HEK293 (cell line): ENCODE measurements around the gene BIRC6.

ENCODE experiments used
- KLF16 ChIP-seq: fragments of 450-650 bp; formaldehyde crosslinking; IDR thresholded peaks from 2 replicates; pipeline ENCODE4 v1.5.1; 2017; ENCODE audit warnings: missing biosample characterization, missing genetic modification characterization
- MZF1 ChIP-seq: fragments of 450-650 bp; formaldehyde crosslinking; IDR thresholded peaks from 2 replicates; pipeline ENCODE4 v1.5.1; 2017; ENCODE audit warnings: missing biosample characterization, missing genetic modification characterization, borderline replicate concordance
- ZNF138 ChIP-seq: fragments of 450-650 bp; formaldehyde crosslinking; IDR thresholded peaks from 2 replicates; pipeline ENCODE4 v1.5.1; 2016; ENCODE audit warnings: missing biosample characterization, missing genetic modification characterization, borderline replicate concordance
- ZNF140 ChIP-seq: fragments of 450-650 bp; formaldehyde crosslinking; IDR thresholded peaks from 2 replicates; pipeline ENCODE4 v1.5.1; 2016; ENCODE audit warnings: missing biosample characterization, missing genetic modification characterization
- ZNF274 ChIP-seq, 2 experiments: fragments of 200-500 bp in 1 of 2; fragments of 450-650 bp in 1 of 2; sonication (Bioruptor generic) in 1 of 2; formaldehyde crosslinking in 1 of 2; IDR thresholded peaks; 2 replicates each; pipeline versions ENCODE4 v1.5.1 to v1.6.1; 2014 to 2016; ENCODE audit warnings: borderline replicate concordance in 1 of 2, inconsistent platforms in 1 of 2, low read length in 1 of 2, missing biosample characterization in 1 of 2, missing genetic modification characterization in 1 of 2
- ZNF292 ChIP-seq: fragments of 450-650 bp; formaldehyde crosslinking; IDR thresholded peaks from 2 replicates; pipeline ENCODE4 v1.5.1; 2016; ENCODE audit warnings: low read depth, missing biosample characterization, missing genetic modification characterization, borderline replicate concordance
- ZNF621 ChIP-seq: fragments of 450-650 bp; formaldehyde crosslinking; IDR thresholded peaks from 2 replicates; pipeline ENCODE4 v1.5.1; 2017; ENCODE audit warnings: missing biosample characterization, missing genetic modification characterization
- TF ChIP-seq, protein P1 (sequence below): fragments of 450-650 bp; formaldehyde crosslinking; IDR thresholded peaks from 2 replicates; pipeline ENCODE4 v1.5.1; 2016; ENCODE audit warnings: missing biosample characterization, missing genetic modification characterization
- TF ChIP-seq, protein P2 (sequence below): fragments of 450-650 bp; formaldehyde crosslinking; IDR thresholded peaks from 2 replicates; pipeline ENCODE4 v1.5.1; 2016; ENCODE audit warnings: missing biosample characterization, missing genetic modification characterization
- TF ChIP-seq, protein P3 (sequence below): fragments of 450-650 bp; formaldehyde crosslinking; IDR thresholded peaks from 2 replicates; pipeline ENCODE4 v1.5.1; 2016; ENCODE audit warnings: missing biosample characterization, missing genetic modification characterization
- TF ChIP-seq, protein P4 (sequence below): fragments of 450-650 bp; formaldehyde crosslinking; IDR thresholded peaks from 2 replicates; pipeline ENCODE4 v1.5.1; 2016; ENCODE audit warnings: missing biosample characterization, missing genetic modification characterization, low read depth

DNA sequence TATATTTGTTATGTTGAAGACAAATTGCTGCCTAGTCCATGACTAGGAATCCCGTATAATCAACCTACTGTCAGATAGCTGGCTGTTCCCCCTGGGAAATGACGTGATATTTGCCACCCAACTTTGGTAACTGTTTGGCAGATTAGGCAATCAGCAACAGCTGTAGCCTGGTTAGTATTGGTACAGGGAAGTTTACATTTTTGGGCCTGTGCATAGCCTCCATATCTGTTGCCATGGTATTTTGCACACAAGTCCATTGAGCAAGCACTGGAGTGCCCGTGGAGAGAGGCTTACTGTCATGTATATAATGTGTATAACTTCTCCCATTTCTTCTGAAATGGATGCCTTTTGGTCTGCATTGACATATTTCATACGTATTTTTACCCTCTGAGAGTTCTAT lies 27.7 kb downstream of the BIRC6 start:
- TF ChIP-seq KLF16 (tag by site-specific recombination) (no peak), ZNF621 (tag by site-specific recombination) (no peak), ZNF140 (tag by site-specific recombination) (no peak), MZF1 (tag by site-specific recombination) (no peak), ZNF292 (no peak), ZNF138 (tag by site-specific recombination) (no peak), ZNF274 (IDR thresholded peaks at IDR 0.05; ENCODE audit: low read length) (no peak), ZNF274 (tag by site-specific recombination; IDR thresholded peaks at IDR 0.05; ENCODE audit: borderline replicate concordance) (no peak)
- TF ChIP-seq, protein P1, sequence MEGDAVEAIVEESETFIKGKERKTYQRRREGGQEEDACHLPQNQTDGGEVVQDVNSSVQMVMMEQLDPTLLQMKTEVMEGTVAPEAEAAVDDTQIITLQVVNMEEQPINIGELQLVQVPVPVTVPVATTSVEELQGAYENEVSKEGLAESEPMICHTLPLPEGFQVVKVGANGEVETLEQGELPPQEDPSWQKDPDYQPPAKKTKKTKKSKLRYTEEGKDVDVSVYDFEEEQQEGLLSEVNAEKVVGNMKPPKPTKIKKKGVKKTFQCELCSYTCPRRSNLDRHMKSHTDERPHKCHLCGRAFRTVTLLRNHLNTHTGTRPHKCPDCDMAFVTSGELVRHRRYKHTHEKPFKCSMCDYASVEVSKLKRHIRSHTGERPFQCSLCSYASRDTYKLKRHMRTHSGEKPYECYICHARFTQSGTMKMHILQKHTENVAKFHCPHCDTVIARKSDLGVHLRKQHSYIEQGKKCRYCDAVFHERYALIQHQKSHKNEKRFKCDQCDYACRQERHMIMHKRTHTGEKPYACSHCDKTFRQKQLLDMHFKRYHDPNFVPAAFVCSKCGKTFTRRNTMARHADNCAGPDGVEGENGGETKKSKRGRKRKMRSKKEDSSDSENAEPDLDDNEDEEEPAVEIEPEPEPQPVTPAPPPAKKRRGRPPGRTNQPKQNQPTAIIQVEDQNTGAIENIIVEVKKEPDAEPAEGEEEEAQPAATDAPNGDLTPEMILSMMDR (tag by site-specific recombination): no peak
- TF ChIP-seq, protein P2, sequence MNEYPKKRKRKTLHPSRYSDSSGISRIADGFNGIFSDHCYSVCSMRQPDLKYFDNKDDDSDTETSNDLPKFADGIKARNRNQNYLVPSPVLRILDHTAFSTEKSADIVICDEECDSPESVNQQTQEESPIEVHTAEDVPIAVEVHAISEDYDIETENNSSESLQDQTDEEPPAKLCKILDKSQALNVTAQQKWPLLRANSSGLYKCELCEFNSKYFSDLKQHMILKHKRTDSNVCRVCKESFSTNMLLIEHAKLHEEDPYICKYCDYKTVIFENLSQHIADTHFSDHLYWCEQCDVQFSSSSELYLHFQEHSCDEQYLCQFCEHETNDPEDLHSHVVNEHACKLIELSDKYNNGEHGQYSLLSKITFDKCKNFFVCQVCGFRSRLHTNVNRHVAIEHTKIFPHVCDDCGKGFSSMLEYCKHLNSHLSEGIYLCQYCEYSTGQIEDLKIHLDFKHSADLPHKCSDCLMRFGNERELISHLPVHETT: no peak
- TF ChIP-seq, protein P3, sequence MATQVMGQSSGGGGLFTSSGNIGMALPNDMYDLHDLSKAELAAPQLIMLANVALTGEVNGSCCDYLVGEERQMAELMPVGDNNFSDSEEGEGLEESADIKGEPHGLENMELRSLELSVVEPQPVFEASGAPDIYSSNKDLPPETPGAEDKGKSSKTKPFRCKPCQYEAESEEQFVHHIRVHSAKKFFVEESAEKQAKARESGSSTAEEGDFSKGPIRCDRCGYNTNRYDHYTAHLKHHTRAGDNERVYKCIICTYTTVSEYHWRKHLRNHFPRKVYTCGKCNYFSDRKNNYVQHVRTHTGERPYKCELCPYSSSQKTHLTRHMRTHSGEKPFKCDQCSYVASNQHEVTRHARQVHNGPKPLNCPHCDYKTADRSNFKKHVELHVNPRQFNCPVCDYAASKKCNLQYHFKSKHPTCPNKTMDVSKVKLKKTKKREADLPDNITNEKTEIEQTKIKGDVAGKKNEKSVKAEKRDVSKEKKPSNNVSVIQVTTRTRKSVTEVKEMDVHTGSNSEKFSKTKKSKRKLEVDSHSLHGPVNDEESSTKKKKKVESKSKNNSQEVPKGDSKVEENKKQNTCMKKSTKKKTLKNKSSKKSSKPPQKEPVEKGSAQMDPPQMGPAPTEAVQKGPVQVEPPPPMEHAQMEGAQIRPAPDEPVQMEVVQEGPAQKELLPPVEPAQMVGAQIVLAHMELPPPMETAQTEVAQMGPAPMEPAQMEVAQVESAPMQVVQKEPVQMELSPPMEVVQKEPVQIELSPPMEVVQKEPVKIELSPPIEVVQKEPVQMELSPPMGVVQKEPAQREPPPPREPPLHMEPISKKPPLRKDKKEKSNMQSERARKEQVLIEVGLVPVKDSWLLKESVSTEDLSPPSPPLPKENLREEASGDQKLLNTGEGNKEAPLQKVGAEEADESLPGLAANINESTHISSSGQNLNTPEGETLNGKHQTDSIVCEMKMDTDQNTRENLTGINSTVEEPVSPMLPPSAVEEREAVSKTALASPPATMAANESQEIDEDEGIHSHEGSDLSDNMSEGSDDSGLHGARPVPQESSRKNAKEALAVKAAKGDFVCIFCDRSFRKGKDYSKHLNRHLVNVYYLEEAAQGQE (tag by site-specific recombination): no peak
- TF ChIP-seq, protein P4, sequence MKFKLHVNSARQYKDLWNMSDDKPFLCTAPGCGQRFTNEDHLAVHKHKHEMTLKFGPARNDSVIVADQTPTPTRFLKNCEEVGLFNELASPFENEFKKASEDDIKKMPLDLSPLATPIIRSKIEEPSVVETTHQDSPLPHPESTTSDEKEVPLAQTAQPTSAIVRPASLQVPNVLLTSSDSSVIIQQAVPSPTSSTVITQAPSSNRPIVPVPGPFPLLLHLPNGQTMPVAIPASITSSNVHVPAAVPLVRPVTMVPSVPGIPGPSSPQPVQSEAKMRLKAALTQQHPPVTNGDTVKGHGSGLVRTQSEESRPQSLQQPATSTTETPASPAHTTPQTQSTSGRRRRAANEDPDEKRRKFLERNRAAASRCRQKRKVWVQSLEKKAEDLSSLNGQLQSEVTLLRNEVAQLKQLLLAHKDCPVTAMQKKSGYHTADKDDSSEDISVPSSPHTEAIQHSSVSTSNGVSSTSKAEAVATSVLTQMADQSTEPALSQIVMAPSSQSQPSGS (tag by site-specific recombination): no peak
